HEK293T (cell line): Measurements from ENCODE around the gene CORO2A.

Source experiments
- CTCF ChIA-PET: fragments of 350-600 bp; formaldehyde crosslinking; extraction: SDS; loops from one replicate; lab custom pipeline; 2021; ENCODE audit warnings: antibody characterized with exemption, inconsistent platforms; lab: Yijun Ruan, JAX
- POLR2A ChIA-PET: fragments of 350-600 bp; formaldehyde crosslinking; extraction: SDS; loops from one replicate; lab custom pipeline; 2020; ENCODE audit warnings: antibody characterized with exemption, inconsistent platforms; lab: Yijun Ruan, JAX
- DNase-seq: peaks from one replicate; pipeline ENCODE4 v3.0.0; 2012; ENCODE audit warnings: mixed read lengths; ENCODE audit errors: extremely low spot score
- ARNT ChIP-seq: fragments of 450-650 bp; IDR thresholded peaks from 2 replicates; pipeline ENCODE4 v1.6.1; 2017; ENCODE audit warnings: mild to moderate bottlenecking
- BHLHE40 ChIP-seq: fragments of 450-650 bp; IDR thresholded peaks from 2 replicates; pipeline ENCODE4 v1.6.1; 2016; ENCODE audit warnings: mild to moderate bottlenecking, moderate library complexity, borderline replicate concordance
- CTBP1 ChIP-seq: fragments of 450-650 bp; IDR thresholded peaks from 2 replicates; pipeline ENCODE4 v1.6.1; 2016; ENCODE audit warnings: borderline replicate concordance
- ELF4 ChIP-seq: fragments of 450-650 bp; IDR thresholded peaks from 2 replicates; pipeline ENCODE4 v1.6.1; 2017; ENCODE audit warnings: antibody characterized with exemption
- FOXA1 ChIP-seq: fragments of 450-650 bp; IDR thresholded peaks from 2 replicates; pipeline ENCODE4 v1.6.1; 2016; ENCODE audit warnings: mild to moderate bottlenecking
- FOXK2 ChIP-seq: fragments of 450-650 bp; IDR thresholded peaks from 2 replicates; pipeline ENCODE4 v1.6.1; 2016; ENCODE audit warnings: mild to moderate bottlenecking
- FOXM1 ChIP-seq: fragments of 450-650 bp; IDR thresholded peaks from 2 replicates; pipeline ENCODE4 v1.6.1; 2017; ENCODE audit warnings: mild to moderate bottlenecking, borderline replicate concordance
- HDGF ChIP-seq: fragments of 450-650 bp; IDR thresholded peaks from 2 replicates; pipeline ENCODE4 v1.6.1; 2017; ENCODE audit warnings: antibody characterized with exemption, borderline replicate concordance
- L3MBTL2 ChIP-seq: fragments of 450-650 bp; conservative IDR thresholded peaks from 2 replicates; pipeline ENCODE4 v1.6.1; 2016; ENCODE audit warnings: mild to moderate bottlenecking
- LEF1 ChIP-seq: fragments of 450-650 bp; IDR thresholded peaks from 2 replicates; pipeline ENCODE4 v1.6.1; 2017; ENCODE audit warnings: mild to moderate bottlenecking, borderline replicate concordance
- NFRKB ChIP-seq: fragments of 450-650 bp; IDR thresholded peaks from 2 replicates; pipeline ENCODE4 v1.6.1; 2016; ENCODE audit warnings: mild to moderate bottlenecking, moderate library complexity
- PKNOX1 ChIP-seq: fragments of 450-650 bp; IDR thresholded peaks from 2 replicates; pipeline ENCODE4 v1.6.1; 2016
- SP1 ChIP-seq: fragments of 450-650 bp; IDR thresholded peaks from 2 replicates; pipeline ENCODE4 v1.6.1; 2017
- SUZ12 ChIP-seq: fragments of 450-650 bp; IDR thresholded peaks from 2 replicates; pipeline ENCODE4 v1.6.1; 2016; ENCODE audit warnings: mild to moderate bottlenecking
- TARDBP ChIP-seq: fragments of 450-650 bp; IDR thresholded peaks from 2 replicates; pipeline ENCODE4 v1.6.1; 2016
- ZNF384 ChIP-seq: fragments of 450-650 bp; IDR thresholded peaks from 2 replicates; pipeline ENCODE4 v1.6.1; 2016

CORO2A gene

DNA sequence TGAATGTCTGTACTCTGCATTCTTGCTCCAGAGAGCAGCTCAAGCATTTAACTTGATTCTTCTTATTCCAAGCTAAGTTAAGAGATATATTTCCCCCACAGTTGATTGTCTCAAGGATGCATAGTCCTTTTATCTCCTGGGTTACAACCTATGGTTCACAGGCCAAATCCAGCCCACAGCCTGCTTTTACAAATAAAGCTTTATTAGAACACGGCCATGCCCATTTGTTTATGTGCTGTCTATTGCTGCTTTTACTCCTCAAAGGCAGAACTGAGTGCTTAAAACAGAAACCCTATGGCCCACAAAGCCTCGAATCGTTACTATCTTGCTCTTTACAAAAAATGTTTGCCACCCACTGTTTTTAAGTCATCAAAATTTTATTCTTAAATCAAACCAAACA lies 37.2 kb upstream of the CORO2A start:
- no peak for DNase-seq
- POLR2A ChIA-PET: interaction anchor here (1.8 kb wide), 1 partner anchor 26 kb away, joined by 7 read pairs; the partner anchor contains the start of gene TBC1D2
- TF ChIP-seq NFRKB: no peak
- CTCF ChIA-PET: interaction anchor here (1.6 kb wide), 1 partner anchor 12 kb away, joined by 4 read pairs; no protein-coding TSS in a partner anchor

GRCh38 chr9:98229090-98229395 lies 36.6 kb upstream of the CORO2A start:
- no peak for DNase-seq
- TF ChIP-seq ELF4: no peak
- no peak for TF ChIP-seq NFRKB
- no peak for TF ChIP-seq BHLHE40
- no peak for TF ChIP-seq FOXK2
- TF ChIP-seq L3MBTL2: no peak
- POLR2A ChIA-PET: interaction anchor here (1.8 kb wide), 1 partner anchor 27 kb away, joined by 7 read pairs; the partner anchor contains the start of gene TBC1D2
- CTCF ChIA-PET: interaction anchor here (1.6 kb wide), 1 partner anchor 13 kb away, joined by 4 read pairs; no protein-coding TSS in a partner anchor

DNA sequence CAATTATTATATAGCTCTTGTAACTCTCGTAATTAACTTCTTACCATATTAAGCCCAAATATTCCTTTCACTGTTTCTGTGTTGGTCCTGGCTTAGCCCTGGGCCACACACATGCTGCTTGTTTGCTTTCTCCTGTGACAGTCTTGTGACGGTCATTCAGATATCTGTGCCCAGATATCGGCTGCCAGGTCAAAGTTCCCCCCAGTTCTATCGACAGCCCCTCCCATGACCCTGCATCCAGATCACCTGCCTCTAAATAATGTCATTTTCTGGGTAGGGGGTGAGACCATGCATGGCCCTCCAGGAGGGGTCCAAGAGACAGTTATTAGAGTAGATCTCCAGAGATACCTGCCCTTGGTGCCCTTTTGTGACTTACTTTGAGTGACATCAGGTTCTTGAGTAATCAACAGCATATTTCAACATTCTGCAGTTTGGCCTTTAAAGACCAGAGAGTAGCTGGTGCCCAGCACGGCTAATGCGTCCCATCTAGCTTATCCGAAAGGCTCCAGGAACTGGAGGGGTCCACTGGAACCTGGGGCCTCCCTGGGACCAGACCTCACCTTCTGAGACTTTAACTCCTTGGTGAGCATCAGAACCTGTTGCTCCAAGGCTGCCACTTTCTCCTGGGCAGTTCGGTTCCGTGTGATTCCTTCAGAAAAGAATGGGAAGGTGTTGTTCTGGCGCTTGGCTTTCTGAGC lies 36.1 kb upstream of the CORO2A start:
- POLR2A ChIA-PET: interaction anchor here (1.8 kb wide), 1 partner anchor 27 kb away, joined by 7 read pairs; the partner anchor contains the start of gene TBC1D2

DNA sequence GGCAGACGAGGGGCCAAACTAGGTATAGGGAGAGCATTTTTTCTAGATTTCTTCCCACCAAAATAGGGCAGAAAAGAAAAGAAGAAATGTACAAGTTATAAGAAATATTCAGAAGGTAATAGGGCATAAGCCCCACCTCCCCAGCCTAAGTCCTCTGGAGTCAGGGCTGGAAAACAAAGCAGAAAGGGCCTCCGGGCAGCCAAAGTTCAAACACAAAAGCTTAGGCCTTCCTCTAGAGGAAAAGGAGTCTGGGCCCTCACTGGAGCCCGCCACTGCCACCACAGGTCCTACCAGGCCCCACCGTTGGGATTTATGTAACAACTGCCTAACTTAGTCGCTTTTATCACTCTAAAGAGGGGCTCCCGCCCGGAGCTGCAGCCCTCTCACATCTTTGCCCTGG lies 35.4 kb upstream of the CORO2A start:
- DNase-seq: no peak
- ChIA-PET POLR2A (no interaction called here), CTCF (interaction anchor here (0.9 to 1.2 kb wide), 2 partner anchors 9 to 25 kb away, joined by 3 read pairs; no protein-coding TSS in a partner anchor)
- TF ChIP-seq L3MBTL2 (no peak), ZNF384 (no peak)

More for the DNA sequence above, 36.1 kb upstream of the CORO2A start:
- no peak for TF ChIP-seq ZNF384
- no peak for TF ChIP-seq L3MBTL2
- TF ChIP-seq LEF1: no peak
- no peak for TF ChIP-seq FOXM1
- no peak for TF ChIP-seq HDGF
- no peak for TF ChIP-seq SUZ12
- TF ChIP-seq SP1: no peak
- TF ChIP-seq FOXA1: no peak
- CTCF ChIA-PET: interaction anchor here (1.2 to 1.6 kb wide), 2 partner anchors 13 to 26 kb away, joined by 3 to 4 read pairs; no protein-coding TSS in a partner anchor
- DNase-seq: no peak

- no peak for DNase-seq
- POLR2A ChIA-PET: no interaction called here
- TF ChIP-seq TARDBP: no peak
- TF ChIP-seq FOXK2: no peak
- no peak for TF ChIP-seq FOXA1
- no peak for TF ChIP-seq ELF4
- no peak for TF ChIP-seq CTBP1
- TF ChIP-seq HDGF: no peak
- TF ChIP-seq PKNOX1: no peak
- no peak for TF ChIP-seq FOXM1
- CTCF ChIA-PET: interaction anchor here (0.9 kb wide), 1 partner anchor 9 kb away, joined by 3 read pairs; no protein-coding TSS in a partner anchor
Observed at GRCh38 chr9:98226957-98227356, 34.5 kb upstream of the CORO2A start.

DNA sequence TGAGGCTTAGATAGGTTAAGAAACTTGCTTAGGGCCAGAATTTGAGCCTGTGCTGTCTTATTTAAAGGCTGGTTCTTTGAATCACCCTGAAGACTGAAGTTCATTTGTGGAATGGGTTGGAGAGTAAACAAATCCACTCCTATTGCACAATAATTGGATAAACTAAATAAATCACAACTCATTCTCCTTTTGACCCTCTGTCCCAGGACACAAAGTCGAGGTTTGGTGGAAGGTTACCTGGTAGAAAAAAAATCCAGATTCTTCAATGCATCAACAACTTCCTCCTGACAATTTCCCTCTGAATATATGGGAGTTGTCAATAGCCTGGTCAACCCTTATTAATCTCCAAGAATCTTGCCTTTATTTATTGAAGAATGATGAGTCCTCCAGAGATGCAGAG lies 34.1 kb upstream of the CORO2A start:
- ChIA-PET POLR2A (no interaction called here), CTCF (no interaction called here)
- TF ChIP-seq L3MBTL2 (no peak), SUZ12 (no peak), LEF1 (no peak), HDGF (no peak), SP1 (no peak), NFRKB (no peak), CTBP1 (no peak), TARDBP (no peak), ZNF384 (no peak), FOXK2 (no peak), ELF4 (no peak), FOXA1 (no peak), PKNOX1 (no peak), FOXM1 (no peak), ARNT (no peak)
- no peak for DNase-seq

GRCh38 chr9:98225015-98225442 lies 32.6 kb upstream of the CORO2A start:
- no peak for DNase-seq
- POLR2A ChIA-PET: no interaction called here
- TF ChIP-seq BHLHE40: no peak
- CTCF ChIA-PET: no interaction called here
